ENCODE measurements around the gene RHOG. TPM values are rescaled to one million over a fixed set of nuclear protein-coding genes. Genes with fewer than 3 reads are reported as not detected.
"Not testable (repeated sequence)": the region's sequence is repeated elsewhere in the genome, so short reads cannot be mapped to it uniquely, and the experiment has no call there.

RHOG gene
- total RNA-seq, 2 experiments from 2014 or later, result 101 to 106 TPM

GRCh38 chr11:3816673-3817072, 24.1 kb downstream of the RHOG start:
- intact Hi-C loops (cut with DNase I, micrococcal nuclease), result no loop called here
- POLR2A ChIA-PET, result interaction anchor here (1.0 to 1.3 kb wide), 2 partner anchors 18 to 19 kb away, joined by 3 read pairs; partner anchors contain the start of gene NUP98
- Mint-ChIP-seq H3K4me3 (no peak overlapping the region), H3K27me3 (no peaks in the 10 kb centered on the region), H3K27ac (no peak overlapping the region), H3K9me3 (no peaks in the 10 kb centered on the region), H3K4me1 (ENCODE audit: low read depth) (no peaks in the 10 kb centered on the region), H3K36me3 (ENCODE audit: low read depth) (no peaks in the 10 kb centered on the region)
- no peak for TF ChIP-seq CTCF (IDR thresholded peaks at IDR 0.05)
- DNase-seq (no peak), ATAC-seq (ENCODE audit: poor library complexity) (no peak)
- H3K4me1 ChIP-seq (ENCODE audit: insufficient read depth, low read length), result peaks cover 4% of the 10 kb centered on the region
- CTCF ChIA-PET, result no interaction called here
- no peak overlapping the region for H3K4me3 ChIP-seq (ENCODE audit: low read length)
- no peaks in the 10 kb centered on the region for H3K27me3 ChIP-seq (ENCODE audit: control insufficient read depth in 1 of 2, insufficient read depth in 2 of 2, low read length in 2 of 2)
- no peak overlapping the region for H3K27ac ChIP-seq (ENCODE audit: low read depth in 1 of 2, low read length in 2 of 2)
- H3K9me3 ChIP-seq (ENCODE audit: control insufficient read depth in 1 of 2, insufficient read depth in 1 of 2, low read length in 2 of 2), result no peaks in the 10 kb centered on the region
- H3K36me3 ChIP-seq (ENCODE audit: insufficient read depth, low read length), result no peaks in the 10 kb centered on the region

DNA sequence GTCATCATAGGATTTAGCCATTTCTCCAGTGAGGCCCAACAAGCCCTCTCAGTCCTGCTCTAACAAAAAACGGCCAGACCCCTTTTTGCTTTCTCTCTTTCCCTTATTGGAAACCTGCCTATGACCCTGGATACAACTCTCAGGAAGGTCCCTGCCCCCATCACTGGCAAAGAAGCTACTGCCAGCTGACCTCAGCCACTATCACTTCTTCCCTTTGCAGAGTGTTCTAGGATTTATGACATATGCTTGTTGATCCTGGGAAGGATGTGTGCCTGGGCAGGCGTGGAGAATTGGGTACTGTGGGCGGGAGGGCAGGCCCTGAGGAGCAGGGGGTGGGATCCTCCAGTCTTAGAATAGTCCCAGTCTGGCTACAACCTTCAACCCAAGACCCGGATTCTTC, 24.9 kb downstream of the RHOG start:
- CTCF ChIA-PET, result no interaction called here
- H3K4me3 Mint-ChIP-seq, result no peak overlapping the region
- no peaks in the 10 kb centered on the region for H3K9me3 ChIP-seq (ENCODE audit: control insufficient read depth in 1 of 2, insufficient read depth in 1 of 2, low read length in 2 of 2)

GRCh38 chr11:3814832-3815231, 25.9 kb downstream of the RHOG start:
- H3K4me3 ChIP-seq (ENCODE audit: low read length); H3K4me1 ChIP-seq (ENCODE audit: insufficient read depth, low read length); intact Hi-C loops (cut with DNase I, micrococcal nuclease); H3K9me3 ChIP-seq (ENCODE audit: control insufficient read depth in 1 of 2, insufficient read depth in 1 of 2, low read length in 2 of 2); H3K27ac ChIP-seq (ENCODE audit: low read depth in 1 of 2, low read length in 2 of 2); H3K9me3 Mint-ChIP-seq; H3K27ac Mint-ChIP-seq; H3K36me3 Mint-ChIP-seq (ENCODE audit: low read depth); CTCF ChIA-PET; H3K27me3 Mint-ChIP-seq; H3K36me3 ChIP-seq (ENCODE audit: insufficient read depth, low read length); ATAC-seq (ENCODE audit: poor library complexity); H3K27me3 ChIP-seq (ENCODE audit: control insufficient read depth in 1 of 2, insufficient read depth in 2 of 2, low read length in 2 of 2); H3K4me1 Mint-ChIP-seq (ENCODE audit: low read depth); H3K4me3 Mint-ChIP-seq; DNase-seq: not testable (repeated sequence)
- POLR2A ChIA-PET, result interaction anchor here (2.0 kb wide), 1 partner anchor 39 kb away, joined by 7 read pairs; no protein-coding TSS in a partner anchor

More for the DNA sequence above, 24.9 kb downstream of the RHOG start:
- no peaks in the 10 kb centered on the region for H3K36me3 ChIP-seq (ENCODE audit: insufficient read depth, low read length)
- H3K27ac Mint-ChIP-seq, result no peak overlapping the region
- no peaks in the 10 kb centered on the region for H3K27me3 ChIP-seq (ENCODE audit: control insufficient read depth in 1 of 2, insufficient read depth in 2 of 2, low read length in 2 of 2)
- H3K27ac ChIP-seq (ENCODE audit: low read depth in 1 of 2, low read length in 2 of 2), result no peak overlapping the region
- no peaks in the 10 kb centered on the region for H3K4me1 Mint-ChIP-seq (ENCODE audit: low read depth)
- no peaks in the 10 kb centered on the region for H3K27me3 Mint-ChIP-seq
- no peak for ATAC-seq (ENCODE audit: poor library complexity)
- H3K9me3 Mint-ChIP-seq, result no peaks in the 10 kb centered on the region
- DNase-seq, result no peak
- H3K36me3 Mint-ChIP-seq (ENCODE audit: low read depth), result no peaks in the 10 kb centered on the region
- no peak for TF ChIP-seq CTCF (IDR thresholded peaks at IDR 0.05)
- POLR2A ChIA-PET, result interaction anchor here (1.3 to 2.0 kb wide), 2 partner anchors 18 to 38 kb away, joined by 3 to 7 read pairs; partner anchors contain the start of gene NUP98
- intact Hi-C loops (cut with DNase I, micrococcal nuclease), result no loop called here
- H3K4me1 ChIP-seq (ENCODE audit: insufficient read depth, low read length), result peaks cover 4% of the 10 kb centered on the region
- H3K4me3 ChIP-seq (ENCODE audit: low read length), result no peak overlapping the region

GRCh38 chr11:3810951-3811350, 29.8 kb downstream of the RHOG start:
- no peak overlapping the region for H3K4me3 Mint-ChIP-seq
- no peak overlapping the region for H3K4me3 ChIP-seq (ENCODE audit: low read length)
- no peak overlapping the region for H3K27ac ChIP-seq (ENCODE audit: low read depth in 1 of 2, low read length in 2 of 2)
- no peaks in the 10 kb centered on the region for H3K27me3 Mint-ChIP-seq
- H3K27ac Mint-ChIP-seq, result no peak overlapping the region
- no peaks in the 10 kb centered on the region for H3K36me3 ChIP-seq (ENCODE audit: insufficient read depth, low read length)
- H3K9me3 ChIP-seq (ENCODE audit: control insufficient read depth in 1 of 2, insufficient read depth in 1 of 2, low read length in 2 of 2), result no peaks in the 10 kb centered on the region
- H3K4me1 Mint-ChIP-seq (ENCODE audit: low read depth), result peaks cover 24% of the 10 kb centered on the region
- no peak for DNase-seq
- CTCF ChIA-PET, result interaction anchor here (0.5 kb wide), 1 partner anchor 10 kb away, joined by 3 read pairs; no protein-coding TSS in a partner anchor
- POLR2A ChIA-PET, result interaction anchor here (0.5 to 6.3 kb wide), 3 partner anchors 14 to 41 kb away, joined by 3 to 76 read pairs (median 3); partner anchors contain the start of gene NUP98
- peaks cover 9% of the 10 kb centered on the region for H3K36me3 Mint-ChIP-seq (ENCODE audit: low read depth)
- no peaks in the 10 kb centered on the region for H3K27me3 ChIP-seq (ENCODE audit: control insufficient read depth in 1 of 2, insufficient read depth in 2 of 2, low read length in 2 of 2)
- H3K9me3 Mint-ChIP-seq, result no peaks in the 10 kb centered on the region
- H3K4me1 ChIP-seq (ENCODE audit: insufficient read depth, low read length), result peaks cover 21% of the 10 kb centered on the region
- ATAC-seq (ENCODE audit: poor library complexity), result no peak
- intact Hi-C loops (cut with DNase I, micrococcal nuclease), result no loop called here
- TF ChIP-seq CTCF (IDR thresholded peaks at IDR 0.05), result no peak

Measured in CD4-positive, alpha-beta T cell (primary cell).